Neural progenitor cell (in vitro differentiated cells): ENCODE measurements around the gene HEXD.

Experiments
- EZH2 ChIP-seq: fragments of 200-600 bp; sonication (generic); IDR thresholded peaks from 2 replicates; pipeline ENCODE4 v1.6.1; 2017; ENCODE audit warnings: antibody characterized with exemption, mild to moderate bottlenecking, moderate library complexity
- EZH2phosphoT487 ChIP-seq: fragments of 200-600 bp; sonication (generic); IDR thresholded peaks from 2 replicates; pipeline ENCODE4 v1.6.1; 2017; ENCODE audit warnings: antibody characterized with exemption
- TF ChIP-seq, protein P1 (sequence below): fragments of 200-600 bp; sonication (generic); IDR thresholded peaks from 2 replicates; pipeline ENCODE4 v1.5.1; 2017; ENCODE audit warnings: antibody characterized with exemption, mild to moderate bottlenecking

DNA sequence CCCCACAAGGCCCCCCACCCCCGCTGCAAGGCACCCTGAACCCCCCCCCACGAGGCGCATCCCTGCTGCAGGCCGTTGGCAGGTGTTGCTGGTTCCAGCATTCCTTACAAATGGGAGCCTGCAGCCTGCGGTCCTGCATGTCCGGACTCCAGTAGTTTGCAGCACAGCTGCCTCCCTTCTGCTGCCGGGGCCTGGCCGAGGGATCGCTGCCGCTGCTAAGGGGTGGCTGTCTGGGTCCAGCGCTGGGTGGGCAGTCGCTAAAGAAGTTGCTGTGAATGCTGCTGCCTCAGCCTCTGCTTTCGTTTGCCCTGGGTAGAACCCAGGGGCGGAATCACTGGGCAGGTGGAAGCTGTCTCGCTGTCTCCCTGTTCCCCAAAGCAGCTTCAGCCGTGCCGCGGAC is 34.7 kb upstream of the HEXD start:
- TF ChIP-seq EZH2, result no peak
- no peak for TF ChIP-seq EZH2phosphoT487
- TF ChIP-seq, protein P1, sequence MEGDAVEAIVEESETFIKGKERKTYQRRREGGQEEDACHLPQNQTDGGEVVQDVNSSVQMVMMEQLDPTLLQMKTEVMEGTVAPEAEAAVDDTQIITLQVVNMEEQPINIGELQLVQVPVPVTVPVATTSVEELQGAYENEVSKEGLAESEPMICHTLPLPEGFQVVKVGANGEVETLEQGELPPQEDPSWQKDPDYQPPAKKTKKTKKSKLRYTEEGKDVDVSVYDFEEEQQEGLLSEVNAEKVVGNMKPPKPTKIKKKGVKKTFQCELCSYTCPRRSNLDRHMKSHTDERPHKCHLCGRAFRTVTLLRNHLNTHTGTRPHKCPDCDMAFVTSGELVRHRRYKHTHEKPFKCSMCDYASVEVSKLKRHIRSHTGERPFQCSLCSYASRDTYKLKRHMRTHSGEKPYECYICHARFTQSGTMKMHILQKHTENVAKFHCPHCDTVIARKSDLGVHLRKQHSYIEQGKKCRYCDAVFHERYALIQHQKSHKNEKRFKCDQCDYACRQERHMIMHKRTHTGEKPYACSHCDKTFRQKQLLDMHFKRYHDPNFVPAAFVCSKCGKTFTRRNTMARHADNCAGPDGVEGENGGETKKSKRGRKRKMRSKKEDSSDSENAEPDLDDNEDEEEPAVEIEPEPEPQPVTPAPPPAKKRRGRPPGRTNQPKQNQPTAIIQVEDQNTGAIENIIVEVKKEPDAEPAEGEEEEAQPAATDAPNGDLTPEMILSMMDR, result no peak
